ENCODE measurements around the gene KRT39. TPM values are rescaled to one million over a fixed set of nuclear protein-coding genes. Genes with fewer than 3 reads are reported as not detected.

The KRT39 gene
- total and polyA plus RNA-seq, 7 experiments from 2014 or later, result not detected

GRCh38 chr17:40997361-40997760 lies 30.6 kb upstream of the KRT39 start:
- no peak overlapping the region for H3K4me3 ChIP-seq (ENCODE audit: low read length)
- intact Hi-C loops (cut with micrococcal nuclease), result no loop called here
- Mint-ChIP-seq H3K27me3 (peaks cover 22 to 53% (median 48%) of the 10 kb centered on the region in 5 donors), H3K9me3 (peaks cover 0 to 1% (median 0%) of the 10 kb centered on the region in 11 donors), H3K4me1 (no peaks in the 10 kb centered on the region), H3K36me3 (peaks cover 0 to 3% (median 0%) of the 10 kb centered on the region in 5 donors), H3K4me3 (no peak overlapping the region), H3K27ac (no peak overlapping the region)
- peaks cover 0 to 4% of the 10 kb centered on the region in 2 donors for H3K27me3 ChIP-seq (ENCODE audit: control insufficient read depth in 2 of 2, insufficient read depth in 2 of 2, low read length in 2 of 2)
- no peaks in the 10 kb centered on the region for H3K36me3 ChIP-seq (ENCODE audit: control insufficient read depth in 2 of 3, insufficient read depth in 3 of 3, low read length in 3 of 3)
- CTCF ChIA-PET, result no interaction called here
- H3K9me3 ChIP-seq (ENCODE audit: control insufficient read depth in 2 of 3, low read length in 3 of 3), result no peaks in the 10 kb centered on the region
- H3K27ac ChIP-seq (ENCODE audit: low read depth, low read length), result no peak overlapping the region
- H3K4me1 ChIP-seq (ENCODE audit: control insufficient read depth in 2 of 2, insufficient read depth in 2 of 2, low read length in 2 of 2), result no peaks in the 10 kb centered on the region
- DNase-seq, result no peak
- POLR2A ChIA-PET, result no interaction called here
- ATAC-seq, result no peak

- H3K36me3 ChIP-seq (ENCODE audit: control insufficient read depth in 2 of 3, insufficient read depth in 3 of 3, low read length in 3 of 3), result no peaks in the 10 kb centered on the region
- Mint-ChIP-seq H3K9me3 (peaks cover 0 to 1% (median 0%) of the 10 kb centered on the region in 11 donors), H3K36me3 (peaks cover 0 to 6% (median 0%) of the 10 kb centered on the region in 5 donors), H3K4me3 (no peak overlapping the region), H3K27me3 (peaks cover 25 to 58% (median 51%) of the 10 kb centered on the region in 5 donors), H3K27ac (no peak overlapping the region), H3K4me1 (no peaks in the 10 kb centered on the region)
- ChIA-PET POLR2A (no interaction called here), CTCF (no interaction called here)
- H3K27me3 ChIP-seq (ENCODE audit: control insufficient read depth in 2 of 2, insufficient read depth in 2 of 2, low read length in 2 of 2), result peaks cover 0 to 4% of the 10 kb centered on the region in 2 donors
- no peak overlapping the region for H3K27ac ChIP-seq (ENCODE audit: low read depth, low read length)
- no peak for DNase-seq
- ATAC-seq, result no peak
- no peaks in the 10 kb centered on the region for H3K4me1 ChIP-seq (ENCODE audit: control insufficient read depth in 2 of 2, insufficient read depth in 2 of 2, low read length in 2 of 2)
- intact Hi-C loops (cut with micrococcal nuclease), result no loop called here
- H3K4me3 ChIP-seq (ENCODE audit: low read length), result no peak overlapping the region
- H3K9me3 ChIP-seq (ENCODE audit: control insufficient read depth in 2 of 3, low read length in 3 of 3), result no peaks in the 10 kb centered on the region
Measured at GRCh38 chr17:40996829-40997228, 30.1 kb upstream of the KRT39 start.

GRCh38 chr17:40995116-40995515 lies 28.4 kb upstream of the KRT39 start:
- Histone ChIP-seq H3K4me3 (ENCODE audit: low read length) (no peak overlapping the region), H3K36me3 (ENCODE audit: control insufficient read depth in 2 of 3, insufficient read depth in 3 of 3, low read length in 3 of 3) (no peaks in the 10 kb centered on the region), H3K4me1 (ENCODE audit: control insufficient read depth in 2 of 2, insufficient read depth in 2 of 2, low read length in 2 of 2) (no peaks in the 10 kb centered on the region), H3K27ac (ENCODE audit: low read depth, low read length) (no peak overlapping the region), H3K27me3 (ENCODE audit: control insufficient read depth in 2 of 2, insufficient read depth in 2 of 2, low read length in 2 of 2) (peaks cover 0 to 4% of the 10 kb centered on the region in 2 donors), H3K9me3 (ENCODE audit: control insufficient read depth in 2 of 3, low read length in 3 of 3) (no peaks in the 10 kb centered on the region)
- Mint-ChIP-seq H3K9me3 (peaks cover 0 to 2% (median 0%) of the 10 kb centered on the region in 11 donors), H3K4me3 (no peak overlapping the region), H3K27ac (no peak overlapping the region), H3K36me3 (peaks cover 0 to 6% (median 0%) of the 10 kb centered on the region in 5 donors), H3K4me1 (no peaks in the 10 kb centered on the region), H3K27me3 (peaks cover 25 to 61% (median 56%) of the 10 kb centered on the region in 5 donors)
- no peak for DNase-seq
- intact Hi-C loops (cut with micrococcal nuclease), result no loop called here
- POLR2A ChIA-PET, result no interaction called here
- ATAC-seq, result no peak
- CTCF ChIA-PET, result no interaction called here

- no peaks in the 10 kb centered on the region for H3K4me1 ChIP-seq (ENCODE audit: control insufficient read depth in 2 of 2, insufficient read depth in 2 of 2, low read length in 2 of 2)
- no peak within 1 kb of the TSS for H3K27ac ChIP-seq (ENCODE audit: low read depth, low read length)
- no peak within 1 kb of the TSS for H3K4me3 ChIP-seq (ENCODE audit: low read length)
- ChIA-PET POLR2A (no interaction called here), CTCF (no interaction called here)
- peaks cover 23 to 57% (median 53%) of the 10 kb centered on the region in 5 donors for H3K27me3 Mint-ChIP-seq
- H3K4me3 Mint-ChIP-seq, result no peak within 1 kb of the TSS
- intact Hi-C loops (cut with micrococcal nuclease), result no loop called here
- peaks cover 0 to 4% of the 10 kb centered on the region in 2 donors for H3K27me3 ChIP-seq (ENCODE audit: control insufficient read depth in 2 of 2, insufficient read depth in 2 of 2, low read length in 2 of 2)
- no peaks in the 10 kb centered on the region for H3K9me3 ChIP-seq (ENCODE audit: control insufficient read depth in 2 of 3, low read length in 3 of 3)
- H3K9me3 Mint-ChIP-seq, result peaks cover 0 to 2% (median 0%) of the 10 kb centered on the region in 11 donors
- DNase-seq, result no peak
- no peaks in the 10 kb centered on the region for H3K4me1 Mint-ChIP-seq
- H3K36me3 ChIP-seq (ENCODE audit: control insufficient read depth in 2 of 3, insufficient read depth in 3 of 3, low read length in 3 of 3), result no peaks in the 10 kb centered on the region
- H3K27ac Mint-ChIP-seq, result no peak within 1 kb of the TSS
- H3K36me3 Mint-ChIP-seq, result peaks cover 0 to 6% (median 0%) of the 10 kb centered on the region in 5 donors
- ATAC-seq, result no peak
Measured at GRCh38 chr17:40993839-40994238, 27.1 kb upstream of the KRT39 start, which contains the start of gene KRTAP3-3. Gene KRTAP3-3, minus strand, starts transcription at chr17:40994164. Its CDS starts 67 bp downstream, at chr17:40994097.

GRCh38 chr17:40993084-40993483 lies 26.3 kb upstream of the KRT39 start:
- peaks cover 0 to 4% of the 10 kb centered on the region in 2 donors for H3K27me3 ChIP-seq (ENCODE audit: control insufficient read depth in 2 of 2, insufficient read depth in 2 of 2, low read length in 2 of 2)
- Mint-ChIP-seq H3K4me3 (no peak overlapping the region), H3K27me3 (peaks cover 19 to 57% (median 47%) of the 10 kb centered on the region in 5 donors), H3K27ac (no peak overlapping the region), H3K9me3 (peaks cover 0 to 2% (median 0%) of the 10 kb centered on the region in 11 donors), H3K36me3 (peaks cover 0 to 6% (median 0%) of the 10 kb centered on the region in 5 donors), H3K4me1 (no peaks in the 10 kb centered on the region)
- H3K9me3 ChIP-seq (ENCODE audit: control insufficient read depth in 2 of 3, low read length in 3 of 3), result no peaks in the 10 kb centered on the region
- H3K27ac ChIP-seq (ENCODE audit: low read depth, low read length), result no peak overlapping the region
- ATAC-seq, result no peak
- POLR2A ChIA-PET, result no interaction called here
- CTCF ChIA-PET, result interaction anchor here (0.7 kb wide), 1 partner anchor 58 kb away, joined by 3 read pairs; no protein-coding TSS in a partner anchor
- intact Hi-C loops (cut with micrococcal nuclease), result no loop called here
- H3K4me1 ChIP-seq (ENCODE audit: control insufficient read depth in 2 of 2, insufficient read depth in 2 of 2, low read length in 2 of 2), result no peaks in the 10 kb centered on the region
- no peak for DNase-seq
- H3K36me3 ChIP-seq (ENCODE audit: control insufficient read depth in 2 of 3, insufficient read depth in 3 of 3, low read length in 3 of 3), result no peaks in the 10 kb centered on the region
- H3K4me3 ChIP-seq (ENCODE audit: low read length), result no peak overlapping the region

- Histone ChIP-seq H3K4me3 (ENCODE audit: low read length) (no peak overlapping the region), H3K27me3 (ENCODE audit: control insufficient read depth in 2 of 2, insufficient read depth in 2 of 2, low read length in 2 of 2) (peaks cover 0 to 4% of the 10 kb centered on the region in 2 donors), H3K36me3 (ENCODE audit: control insufficient read depth in 2 of 3, insufficient read depth in 3 of 3, low read length in 3 of 3) (no peaks in the 10 kb centered on the region), H3K27ac (ENCODE audit: low read depth, low read length) (no peak overlapping the region), H3K9me3 (ENCODE audit: control insufficient read depth in 2 of 3, low read length in 3 of 3) (no peaks in the 10 kb centered on the region), H3K4me1 (ENCODE audit: control insufficient read depth in 2 of 2, insufficient read depth in 2 of 2, low read length in 2 of 2) (no peaks in the 10 kb centered on the region)
- no peak overlapping the region for H3K4me3 Mint-ChIP-seq
- H3K27me3 Mint-ChIP-seq, result peaks cover 19 to 53% (median 45%) of the 10 kb centered on the region in 5 donors
- POLR2A ChIA-PET, result no interaction called here
- H3K27ac Mint-ChIP-seq, result no peak overlapping the region
- peaks cover 0 to 6% (median 0%) of the 10 kb centered on the region in 5 donors for H3K36me3 Mint-ChIP-seq
- H3K9me3 Mint-ChIP-seq, result peaks cover 0 to 2% (median 0%) of the 10 kb centered on the region in 11 donors
- CTCF ChIA-PET, result interaction anchor here (0.7 kb wide), 1 partner anchor 58 kb away, joined by 3 read pairs; no protein-coding TSS in a partner anchor
- ATAC-seq (no peak), DNase-seq (no peak)
- intact Hi-C loops (cut with micrococcal nuclease), result no loop called here
- H3K4me1 Mint-ChIP-seq, result no peaks in the 10 kb centered on the region
Measured at GRCh38 chr17:40992666-40993065, 25.9 kb upstream of the KRT39 start.

GRCh38 chr17:40986920-40987319 lies 20.2 kb upstream of the KRT39 start:
- no peak for ATAC-seq
- ChIA-PET POLR2A (no interaction called here), CTCF (no interaction called here)
- H3K27ac ChIP-seq (ENCODE audit: low read depth, low read length), result no peak overlapping the region
- no peaks in the 10 kb centered on the region for H3K36me3 ChIP-seq (ENCODE audit: control insufficient read depth in 2 of 3, insufficient read depth in 3 of 3, low read length in 3 of 3)
- intact Hi-C loops (cut with micrococcal nuclease), result no loop called here
- Mint-ChIP-seq H3K4me1 (no peaks in the 10 kb centered on the region), H3K36me3 (no peaks in the 10 kb centered on the region), H3K27ac (no peak overlapping the region), H3K4me3 (no peak overlapping the region), H3K9me3 (peaks cover 0 to 2% (median 0%) of the 10 kb centered on the region in 11 donors), H3K27me3 (peaks cover 0 to 48% (median 21%) of the 10 kb centered on the region in 5 donors)
- no peaks in the 10 kb centered on the region for H3K4me1 ChIP-seq (ENCODE audit: control insufficient read depth in 2 of 2, insufficient read depth in 2 of 2, low read length in 2 of 2)
- DNase-seq, result no peak
- no peaks in the 10 kb centered on the region for H3K27me3 ChIP-seq (ENCODE audit: control insufficient read depth in 2 of 2, insufficient read depth in 2 of 2, low read length in 2 of 2)
- H3K9me3 ChIP-seq (ENCODE audit: control insufficient read depth in 2 of 3, low read length in 3 of 3), result no peaks in the 10 kb centered on the region
- H3K4me3 ChIP-seq (ENCODE audit: low read length), result no peak overlapping the region
